ENCODE results near the gene EYA4. TPM values are rescaled to one million over a fixed set of nuclear protein-coding genes. Genes with fewer than 3 reads are reported as not detected.

Gene EYA4
- polyA plus RNA-seq, 1 of the 3 experiments (the other 2 are of a cell fraction), result 0.08 TPM

DNA sequence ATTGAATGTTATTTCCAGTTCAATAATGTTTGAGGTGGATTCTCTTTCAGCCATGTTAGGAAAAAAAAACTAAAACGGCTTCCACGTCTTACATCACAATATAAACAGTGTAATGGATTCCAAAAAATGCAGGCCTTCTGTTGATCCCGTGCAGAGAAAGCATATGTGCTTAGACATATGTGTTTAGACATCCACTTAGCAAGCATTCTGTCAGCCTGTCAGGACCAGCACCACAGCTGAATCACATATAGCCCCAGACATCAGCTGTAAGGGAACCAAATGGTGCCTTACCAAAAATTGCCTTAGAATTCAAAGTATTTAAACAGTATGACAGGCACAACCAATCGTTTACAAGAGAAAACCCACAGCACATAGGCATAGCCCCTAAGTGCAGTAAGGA, 304.9 kb downstream of the EYA4 start:
- Histone ChIP-seq H3K36me3 (replicated peaks in 1 of 2; ENCODE audit: control insufficient read depth in 1 of 2, insufficient read depth in 2 of 2, low read length in 1 of 2) (no peaks in the 10 kb centered on the region), H3K27ac (ENCODE audit: low read depth in 2 of 2, low read length in 1 of 2) (no peak overlapping the region), H3K4me1 (ENCODE audit: control insufficient read depth in 1 of 2, insufficient read depth in 2 of 2, low read depth in 1 of 2, low read length in 1 of 2) (no peaks in the 10 kb centered on the region), H3F3A (replicated peaks; ENCODE audit: insufficient read depth) (no peaks in the 10 kb centered on the region), H3K9ac (no peak overlapping the region), H3K9me3 (no peaks in the 10 kb centered on the region), H4K20me1 (ENCODE audit: insufficient read depth) (no peaks in the 10 kb centered on the region), H3K79me2 (ENCODE audit: insufficient read depth) (no peaks in the 10 kb centered on the region), H3K4me3 (ENCODE audit: low read depth in 2 of 2, low read length in 1 of 2) (no peak overlapping the region), H3K9me2 (no peaks in the 10 kb centered on the region), H3K27me3 (ENCODE audit: insufficient read depth) (no peaks in the 10 kb centered on the region; the same call in 1 of the 2 replicates), H2AFZ (ENCODE audit: low read depth) (no peak overlapping the region), H3K4me2 (no peak overlapping the region)
- POLR2A ChIA-PET, result no interaction called here
- 5% methylated on average over 4 of the region's 4 CpGs for WGBS (ENCODE audit: low lambda C conversion rate)
- CTCF ChIA-PET, result interaction anchor here (1.2 kb wide), 1 partner anchor 583 kb away, joined by 4 read pairs; no protein-coding TSS in a partner anchor
- TF ChIP-seq RAD21 (IDR thresholded peaks at IDR 0.05; ENCODE audit: low read length) (no peak), FOSL2 (IDR thresholded peaks at IDR 0.05; ENCODE audit: borderline replicate concordance, low read depth) (no peak), RXRA (IDR thresholded peaks at IDR 0.05; ENCODE audit: borderline replicate concordance, low read depth) (no peak), GATA2 (CRISPR knock-in tag; IDR thresholded peaks at IDR 0.05) (no peak), MEF2A (IDR thresholded peaks at IDR 0.05; ENCODE audit: borderline replicate concordance, low read depth) (no peak), ELF1 (IDR thresholded peaks at IDR 0.05) (no peak), JUND (IDR thresholded peaks at IDR 0.05) (no peak), GABPA (IDR thresholded peaks at IDR 0.05; ENCODE audit: low read depth) (no peak), POLR2AphosphoS5 (IDR thresholded peaks at IDR 0.05; ENCODE audit: low read depth, low read length) (no peak), FOXJ3 (CRISPR knock-in tag; IDR thresholded peaks at IDR 0.05) (no peak), NFIC (IDR thresholded peaks at IDR 0.05; ENCODE audit: borderline replicate concordance) (no peak), EZH2phosphoT487 (IDR thresholded peaks at IDR 0.05; ENCODE audit: borderline replicate concordance, low read depth) (no peak), MXI1 (IDR thresholded peaks at IDR 0.05; ENCODE audit: low read depth, low read length) (no peak)
- TF ChIP-seq, protein P1, sequence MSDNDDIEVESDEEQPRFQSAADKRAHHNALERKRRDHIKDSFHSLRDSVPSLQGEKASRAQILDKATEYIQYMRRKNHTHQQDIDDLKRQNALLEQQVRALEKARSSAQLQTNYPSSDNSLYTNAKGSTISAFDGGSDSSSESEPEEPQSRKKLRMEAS (IDR thresholded peaks at IDR 0.05; ENCODE audit: low read depth), result no peak
- TF ChIP-seq, protein P2, sequence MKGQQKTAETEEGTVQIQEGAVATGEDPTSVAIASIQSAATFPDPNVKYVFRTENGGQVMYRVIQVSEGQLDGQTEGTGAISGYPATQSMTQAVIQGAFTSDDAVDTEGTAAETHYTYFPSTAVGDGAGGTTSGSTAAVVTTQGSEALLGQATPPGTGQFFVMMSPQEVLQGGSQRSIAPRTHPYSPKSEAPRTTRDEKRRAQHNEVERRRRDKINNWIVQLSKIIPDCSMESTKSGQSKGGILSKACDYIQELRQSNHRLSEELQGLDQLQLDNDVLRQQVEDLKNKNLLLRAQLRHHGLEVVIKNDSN (IDR thresholded peaks at IDR 0.05; ENCODE audit: borderline replicate concordance, low read depth), result no peak
- TF ChIP-seq, protein P3, sequence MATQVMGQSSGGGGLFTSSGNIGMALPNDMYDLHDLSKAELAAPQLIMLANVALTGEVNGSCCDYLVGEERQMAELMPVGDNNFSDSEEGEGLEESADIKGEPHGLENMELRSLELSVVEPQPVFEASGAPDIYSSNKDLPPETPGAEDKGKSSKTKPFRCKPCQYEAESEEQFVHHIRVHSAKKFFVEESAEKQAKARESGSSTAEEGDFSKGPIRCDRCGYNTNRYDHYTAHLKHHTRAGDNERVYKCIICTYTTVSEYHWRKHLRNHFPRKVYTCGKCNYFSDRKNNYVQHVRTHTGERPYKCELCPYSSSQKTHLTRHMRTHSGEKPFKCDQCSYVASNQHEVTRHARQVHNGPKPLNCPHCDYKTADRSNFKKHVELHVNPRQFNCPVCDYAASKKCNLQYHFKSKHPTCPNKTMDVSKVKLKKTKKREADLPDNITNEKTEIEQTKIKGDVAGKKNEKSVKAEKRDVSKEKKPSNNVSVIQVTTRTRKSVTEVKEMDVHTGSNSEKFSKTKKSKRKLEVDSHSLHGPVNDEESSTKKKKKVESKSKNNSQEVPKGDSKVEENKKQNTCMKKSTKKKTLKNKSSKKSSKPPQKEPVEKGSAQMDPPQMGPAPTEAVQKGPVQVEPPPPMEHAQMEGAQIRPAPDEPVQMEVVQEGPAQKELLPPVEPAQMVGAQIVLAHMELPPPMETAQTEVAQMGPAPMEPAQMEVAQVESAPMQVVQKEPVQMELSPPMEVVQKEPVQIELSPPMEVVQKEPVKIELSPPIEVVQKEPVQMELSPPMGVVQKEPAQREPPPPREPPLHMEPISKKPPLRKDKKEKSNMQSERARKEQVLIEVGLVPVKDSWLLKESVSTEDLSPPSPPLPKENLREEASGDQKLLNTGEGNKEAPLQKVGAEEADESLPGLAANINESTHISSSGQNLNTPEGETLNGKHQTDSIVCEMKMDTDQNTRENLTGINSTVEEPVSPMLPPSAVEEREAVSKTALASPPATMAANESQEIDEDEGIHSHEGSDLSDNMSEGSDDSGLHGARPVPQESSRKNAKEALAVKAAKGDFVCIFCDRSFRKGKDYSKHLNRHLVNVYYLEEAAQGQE (IDR thresholded peaks at IDR 0.05; ENCODE audit: low read depth, low read length), result no peak
- TF ChIP-seq, protein P4, sequence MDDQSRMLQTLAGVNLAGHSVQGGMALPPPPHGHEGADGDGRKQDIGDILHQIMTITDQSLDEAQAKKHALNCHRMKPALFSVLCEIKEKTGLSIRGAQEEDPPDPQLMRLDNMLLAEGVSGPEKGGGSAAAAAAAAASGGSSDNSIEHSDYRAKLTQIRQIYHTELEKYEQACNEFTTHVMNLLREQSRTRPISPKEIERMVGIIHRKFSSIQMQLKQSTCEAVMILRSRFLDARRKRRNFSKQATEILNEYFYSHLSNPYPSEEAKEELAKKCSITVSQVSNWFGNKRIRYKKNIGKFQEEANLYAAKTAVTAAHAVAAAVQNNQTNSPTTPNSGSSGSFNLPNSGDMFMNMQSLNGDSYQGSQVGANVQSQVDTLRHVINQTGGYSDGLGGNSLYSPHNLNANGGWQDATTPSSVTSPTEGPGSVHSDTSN (IDR thresholded peaks at IDR 0.05), result no peak
- TF ChIP-seq, protein P5, sequence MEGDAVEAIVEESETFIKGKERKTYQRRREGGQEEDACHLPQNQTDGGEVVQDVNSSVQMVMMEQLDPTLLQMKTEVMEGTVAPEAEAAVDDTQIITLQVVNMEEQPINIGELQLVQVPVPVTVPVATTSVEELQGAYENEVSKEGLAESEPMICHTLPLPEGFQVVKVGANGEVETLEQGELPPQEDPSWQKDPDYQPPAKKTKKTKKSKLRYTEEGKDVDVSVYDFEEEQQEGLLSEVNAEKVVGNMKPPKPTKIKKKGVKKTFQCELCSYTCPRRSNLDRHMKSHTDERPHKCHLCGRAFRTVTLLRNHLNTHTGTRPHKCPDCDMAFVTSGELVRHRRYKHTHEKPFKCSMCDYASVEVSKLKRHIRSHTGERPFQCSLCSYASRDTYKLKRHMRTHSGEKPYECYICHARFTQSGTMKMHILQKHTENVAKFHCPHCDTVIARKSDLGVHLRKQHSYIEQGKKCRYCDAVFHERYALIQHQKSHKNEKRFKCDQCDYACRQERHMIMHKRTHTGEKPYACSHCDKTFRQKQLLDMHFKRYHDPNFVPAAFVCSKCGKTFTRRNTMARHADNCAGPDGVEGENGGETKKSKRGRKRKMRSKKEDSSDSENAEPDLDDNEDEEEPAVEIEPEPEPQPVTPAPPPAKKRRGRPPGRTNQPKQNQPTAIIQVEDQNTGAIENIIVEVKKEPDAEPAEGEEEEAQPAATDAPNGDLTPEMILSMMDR (IDR thresholded peaks at IDR 0.05), result no peak
- DNase-seq, result no peak
